Upper lobe of right lung (tissue), 1 donor: ENCODE measurements around the gene ELMOD2. TPM values are rescaled to one million over a fixed set of nuclear protein-coding genes. Genes with fewer than 3 reads are reported as not detected.

Source experiments
- ATAC-seq: fragments of 200-7000 bp; cut with Tn5 transposase; one replicate; pipeline ENCODE4 v1.9.1; 2020; ENCODE audit warnings: mild to moderate bottlenecking, moderate library complexity
- DNase-seq: peaks from one replicate; pipeline ENCODE4 v3.0.0-alpha.2; 2020
- H3K27ac ChIP-seq: fragments of 200-600 bp; one replicate; pipeline ENCODE4 v1.8.0; 2022
- H3K27me3 ChIP-seq: fragments of 200-600 bp; one replicate; pipeline ENCODE4 v1.8.0; 2022; ENCODE audit warnings: mild to moderate bottlenecking
- H3K36me3 ChIP-seq: fragments of 200-600 bp; one replicate; pipeline ENCODE4 v1.8.0; 2022
- H3K4me1 ChIP-seq: fragments of 200-600 bp; one replicate; pipeline ENCODE4 v1.8.0; 2022
- H3K4me3 ChIP-seq: fragments of 200-600 bp; one replicate; pipeline ENCODE4 v1.8.0; 2022; ENCODE audit warnings: mild to moderate bottlenecking
- H3K9me3 ChIP-seq: fragments of 200-600 bp; one replicate; pipeline ENCODE4 v1.8.0; 2022
- CTCF ChIP-seq: fragments of 200-600 bp; IDR thresholded peaks from one replicate; pipeline ENCODE4 v1.8.0; 2022; ENCODE audit warnings: antibody characterized with exemption
- intact Hi-C: fragments of 100-400 bp; cut with DNase I; formaldehyde crosslinking; loops from one replicate; pipeline ENCODE4 v1.11.0; 2022
- total RNA-seq: library from RNA; stranded (reverse); fragmentation: NEBNext Ultra II Directional; extraction: Animal tissue kit (Norgen Biotek cat#: 25700); gene quantifications from one replicate; pipeline ENCODE4 v1.2.1, GENCODE V29; 2021
- donor health status: DM: no; HTN: yes; CAD: no; lungs with severe emphysema.

The ELMOD2 gene
- total RNA-seq, 1 donor from 2014 or later = 19.3 TPM

- ATAC-seq (peak; percentile 94), DNase-seq (no peak)
- TF ChIP-seq CTCF = peak; percentile 55
- Histone ChIP-seq H3K4me1 (no peaks in the 10 kb centered on the region), H3K36me3 (no peaks in the 10 kb centered on the region), H3K9me3 (no peaks in the 10 kb centered on the region), H3K4me3 (no peak overlapping the region), H3K27me3 (no peaks in the 10 kb centered on the region), H3K27ac (no peak overlapping the region)
- intact Hi-C loops = no loop called here
Measured at GRCh38 chr4:140595065-140595464, 71.1 kb downstream of the ELMOD2 start.

- DNase-seq (no peak), ATAC-seq (no peak)
- no peak overlapping the region for H3K27ac ChIP-seq
- no peak overlapping the region for H3K4me3 ChIP-seq
- intact Hi-C loops = no loop called here
- H3K36me3 ChIP-seq = no peaks in the 10 kb centered on the region
- no peaks in the 10 kb centered on the region for H3K4me1 ChIP-seq
- TF ChIP-seq CTCF = no peak
- no peaks in the 10 kb centered on the region for H3K27me3 ChIP-seq
- H3K9me3 ChIP-seq = no peaks in the 10 kb centered on the region
Measured at GRCh38 chr4:140600408-140600807, 76.4 kb downstream of the ELMOD2 start.

GRCh38 chr4:140602714-140603113 lies 78.7 kb downstream of the ELMOD2 start:
- no peak for TF ChIP-seq CTCF
- no peak for ATAC-seq
- H3K27me3 ChIP-seq = no peaks in the 10 kb centered on the region
- H3K27ac ChIP-seq = no peak overlapping the region
- no peaks in the 10 kb centered on the region for H3K36me3 ChIP-seq
- no peak for DNase-seq
- no peaks in the 10 kb centered on the region for H3K4me1 ChIP-seq
- intact Hi-C loops = no loop called here
- H3K9me3 ChIP-seq = no peaks in the 10 kb centered on the region
- no peak overlapping the region for H3K4me3 ChIP-seq

GRCh38 chr4:140603286-140603685 lies 79.3 kb downstream of the ELMOD2 start:
- H3K27me3 ChIP-seq = no peaks in the 10 kb centered on the region
- TF ChIP-seq CTCF = no peak
- no peak for ATAC-seq

More at GRCh38 chr4:140603286-140603685, 79.3 kb downstream of the ELMOD2 start:
- no peaks in the 10 kb centered on the region for H3K9me3 ChIP-seq
- H3K4me1 ChIP-seq = no peaks in the 10 kb centered on the region
- no peaks in the 10 kb centered on the region for H3K36me3 ChIP-seq
- H3K27ac ChIP-seq = no peak overlapping the region
- intact Hi-C loops = no loop called here
- H3K4me3 ChIP-seq = no peak overlapping the region
- no peak for DNase-seq

Other genes with a start within 250 kb of the ELMOD2 start
- gene SCOC, start 150.5 kb upstream of the ELMOD2 start, total RNA-seq = 45.4 TPM
- gene CLGN, start 96.5 kb upstream of the ELMOD2 start, total RNA-seq = 0.93 TPM
- gene MGAT4D, start 25.9 kb upstream of the ELMOD2 start, total RNA-seq = not detected
- gene UCP1, start 44.8 kb downstream of the ELMOD2 start, total RNA-seq = not detected
- 39.5 TPM for gene TBC1D9, start 232.2 kb downstream of the ELMOD2 start, total RNA-seq